LNCAP (cell line): ENCODE results near the gene PDX1.
A peak's percentile ranks its signal among the peaks of the same experiment; 100 is the strongest.

Source experiments
- CTCF ChIP-seq: fragments of 450-650 bp; IDR thresholded peaks from 2 replicates; pipeline ENCODE4 v1.5.1; 2017; ENCODE audit warnings: mild to moderate bottlenecking

The PDX1 gene

GRCh38 chr13:27953676-27954405 lies 34.0 kb downstream of the PDX1 start:
- TF ChIP-seq CTCF: peak; percentile 82

DNA sequence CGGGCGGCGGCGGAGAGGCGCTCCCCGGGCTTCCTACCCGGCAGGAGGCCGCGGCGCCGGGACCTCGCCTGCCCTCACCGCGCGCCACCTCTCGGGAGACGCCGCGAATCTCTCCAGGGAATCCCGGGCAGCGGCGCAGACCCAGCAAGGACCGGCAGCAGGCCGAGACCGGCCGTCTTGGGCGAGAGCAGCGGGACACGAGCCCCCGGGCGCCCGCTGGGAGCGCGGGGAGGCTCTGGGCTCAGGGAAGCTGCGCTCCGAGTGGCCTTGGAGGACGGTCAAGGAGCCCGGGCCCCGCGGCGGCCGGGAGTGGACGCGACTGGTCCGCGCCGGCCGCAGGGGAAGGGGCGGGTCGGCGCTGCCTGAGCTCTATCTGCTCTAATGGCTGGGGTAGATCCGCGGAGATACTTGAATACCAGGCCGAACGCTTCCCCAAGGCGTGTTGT lies 34.6 kb downstream of the PDX1 start:
- TF ChIP-seq CTCF: no peak

DNA sequence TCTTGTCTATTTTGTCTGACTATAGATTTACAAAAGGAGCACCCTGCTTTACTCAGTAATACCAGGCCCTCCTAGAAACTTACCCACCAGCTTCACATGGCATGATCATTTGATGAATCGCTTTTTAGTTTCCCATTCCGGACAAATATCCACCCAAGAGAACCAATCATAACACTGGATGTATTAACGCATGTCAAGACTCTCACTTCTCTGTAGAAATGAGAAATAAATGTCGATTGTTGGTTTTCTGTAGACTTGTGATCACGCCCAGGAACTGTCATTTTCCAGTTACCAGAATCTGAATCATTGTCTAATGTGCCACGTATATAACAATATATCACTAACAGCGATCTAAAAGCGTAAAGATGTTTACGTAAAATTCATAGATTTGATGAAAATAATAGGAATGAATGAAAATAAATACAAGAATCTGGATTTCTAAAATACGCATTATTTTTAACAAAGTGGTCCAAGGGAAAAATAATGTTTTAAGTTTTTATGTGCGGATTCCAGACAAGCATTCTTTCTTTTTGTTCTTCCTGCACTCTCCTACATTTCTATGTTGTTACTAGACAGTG lies 35.3 kb downstream of the PDX1 start:
- no peak for TF ChIP-seq CTCF

- TF ChIP-seq CTCF: no peak
These were observed 36.9 kb downstream of the PDX1 start for GRCh38 chr13:27956576-27957300.

DNA sequence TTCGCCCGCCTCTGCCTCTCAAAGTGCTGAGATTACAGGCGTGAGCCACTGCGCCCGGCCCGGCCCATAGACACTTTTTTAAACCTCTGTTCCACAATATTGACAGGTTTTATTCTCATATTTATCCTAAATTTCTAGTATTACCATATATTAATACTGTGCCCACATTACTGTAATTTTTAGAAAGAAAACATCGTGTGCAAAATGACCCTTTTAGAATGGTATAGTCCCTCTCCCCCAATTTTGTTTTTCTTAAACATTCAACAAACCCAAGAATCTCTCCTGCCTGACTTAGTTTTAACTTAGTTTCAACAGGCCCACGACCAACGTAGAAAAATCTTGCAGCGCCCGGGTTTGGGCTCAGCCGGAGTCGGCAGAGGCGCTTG lies 40.2 kb downstream of the PDX1 start:
- TF ChIP-seq CTCF: no peak

DNA sequence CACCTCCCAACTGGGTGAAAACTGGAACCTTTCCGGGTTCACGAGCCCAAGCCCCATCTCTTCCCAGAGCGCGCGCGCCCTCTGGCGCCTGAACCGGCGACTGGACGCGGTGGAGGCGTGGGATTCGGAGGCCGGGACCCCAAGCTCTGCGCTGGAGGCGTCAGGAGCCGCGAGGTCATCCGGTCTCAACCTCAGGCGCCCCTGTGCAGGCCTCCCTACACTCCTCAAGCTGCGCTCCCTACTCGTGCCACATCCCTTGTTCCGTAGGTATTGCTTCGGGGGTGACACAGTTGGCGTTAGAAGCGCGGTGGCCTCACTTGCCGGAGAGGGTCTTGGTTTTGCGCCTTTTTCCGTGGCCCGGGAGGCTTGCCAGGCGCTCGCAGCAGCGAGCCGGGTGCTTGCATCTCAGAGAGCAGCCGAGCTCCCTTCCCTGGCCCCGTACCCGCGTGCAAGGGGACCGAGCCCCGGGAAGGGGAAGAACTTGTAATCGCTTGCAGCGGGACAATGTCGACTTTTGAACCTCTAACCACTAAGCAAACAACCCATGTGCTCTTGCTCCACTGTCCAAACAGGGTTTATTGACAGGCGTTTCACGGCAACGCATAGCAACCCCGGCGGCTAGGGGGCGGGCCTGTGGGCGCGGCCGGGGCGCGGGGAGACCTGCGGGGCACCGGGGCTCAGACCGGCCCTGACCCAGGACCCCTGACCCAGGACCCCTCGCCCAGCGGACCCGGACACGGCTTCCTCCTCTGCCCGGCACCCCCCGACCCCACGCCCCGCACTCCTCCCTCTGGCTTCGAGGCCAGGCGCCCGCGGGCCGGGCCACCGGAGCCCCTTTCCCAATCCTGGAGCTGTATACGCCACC lies 40.8 kb downstream of the PDX1 start:
- TF ChIP-seq CTCF: no peak
